GM21390 (cell line): ENCODE measurements around the gene CPNE4.

ENCODE experiments used
- ATAC-seq: cut with Tn5 transposase; IDR thresholded peaks from one replicate; pipeline ENCODE4 v1.9.1; 2021; ENCODE audit not compliant: unreplicated experiment

The CPNE4 gene

GRCh38 chr3:131485119-131485518 lies 549.7 kb downstream of the CPNE4 start:
- ATAC-seq, result no peak

GRCh38 chr3:131484496-131485111 lies 550.2 kb downstream of the CPNE4 start:
- ATAC-seq, result no peak
